ENCODE results near the gene RACGAP1. TPM values are rescaled to one million over a fixed set of nuclear protein-coding genes. Genes with fewer than 3 reads are reported as not detected.

The RACGAP1 gene
- total RNA-seq, 2 experiments from 2014 or later: 111 to 119 TPM

DNA sequence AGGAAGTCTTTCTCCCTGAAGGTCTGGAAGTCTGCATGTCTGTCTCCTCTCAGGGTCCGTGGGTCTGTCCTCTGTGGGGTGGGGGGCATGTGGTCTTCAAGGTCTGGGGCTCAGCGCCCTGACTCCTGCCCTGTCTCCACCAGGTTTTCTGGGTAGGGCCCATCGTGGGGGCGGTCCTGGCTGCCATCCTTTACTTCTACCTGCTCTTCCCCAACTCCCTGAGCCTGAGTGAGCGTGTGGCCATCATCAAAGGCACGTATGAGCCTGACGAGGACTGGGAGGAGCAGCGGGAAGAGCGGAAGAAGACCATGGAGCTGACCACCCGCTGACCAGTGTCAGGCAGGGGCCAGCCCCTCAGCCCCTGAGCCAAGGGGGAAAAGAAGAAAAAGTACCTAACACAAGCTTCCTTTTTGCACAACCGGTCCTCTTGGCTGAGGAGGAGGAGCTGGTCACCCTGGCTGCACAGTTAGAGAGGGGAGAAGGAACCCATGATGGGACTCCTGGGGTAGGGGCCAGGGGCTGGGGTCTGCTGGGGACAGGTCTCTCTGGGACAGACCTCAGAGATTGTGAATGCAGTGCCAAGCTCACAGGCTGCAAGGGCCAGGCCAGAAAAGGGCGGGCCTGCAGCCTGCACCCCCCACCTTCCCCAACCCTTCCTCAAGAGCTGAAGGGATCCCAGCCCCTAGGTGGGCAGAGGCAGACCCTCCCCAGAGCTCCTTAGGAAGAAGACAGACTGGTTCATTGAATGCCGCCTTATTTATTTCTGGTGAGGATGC lies 60.3 kb downstream of the RACGAP1 start:
- peaks cover 5% of the 10 kb centered on the region for H3K4me1 Mint-ChIP-seq
- no peak overlapping the region for H3K4me3 Mint-ChIP-seq
- H3K27ac Mint-ChIP-seq: no peak overlapping the region
- peaks cover 53% of the 10 kb centered on the region for H3K27me3 Mint-ChIP-seq
- H3K9me3 Mint-ChIP-seq: no peaks in the 10 kb centered on the region
- DNase-seq: no peak
- no peaks in the 10 kb centered on the region for H3K36me3 Mint-ChIP-seq

DNA sequence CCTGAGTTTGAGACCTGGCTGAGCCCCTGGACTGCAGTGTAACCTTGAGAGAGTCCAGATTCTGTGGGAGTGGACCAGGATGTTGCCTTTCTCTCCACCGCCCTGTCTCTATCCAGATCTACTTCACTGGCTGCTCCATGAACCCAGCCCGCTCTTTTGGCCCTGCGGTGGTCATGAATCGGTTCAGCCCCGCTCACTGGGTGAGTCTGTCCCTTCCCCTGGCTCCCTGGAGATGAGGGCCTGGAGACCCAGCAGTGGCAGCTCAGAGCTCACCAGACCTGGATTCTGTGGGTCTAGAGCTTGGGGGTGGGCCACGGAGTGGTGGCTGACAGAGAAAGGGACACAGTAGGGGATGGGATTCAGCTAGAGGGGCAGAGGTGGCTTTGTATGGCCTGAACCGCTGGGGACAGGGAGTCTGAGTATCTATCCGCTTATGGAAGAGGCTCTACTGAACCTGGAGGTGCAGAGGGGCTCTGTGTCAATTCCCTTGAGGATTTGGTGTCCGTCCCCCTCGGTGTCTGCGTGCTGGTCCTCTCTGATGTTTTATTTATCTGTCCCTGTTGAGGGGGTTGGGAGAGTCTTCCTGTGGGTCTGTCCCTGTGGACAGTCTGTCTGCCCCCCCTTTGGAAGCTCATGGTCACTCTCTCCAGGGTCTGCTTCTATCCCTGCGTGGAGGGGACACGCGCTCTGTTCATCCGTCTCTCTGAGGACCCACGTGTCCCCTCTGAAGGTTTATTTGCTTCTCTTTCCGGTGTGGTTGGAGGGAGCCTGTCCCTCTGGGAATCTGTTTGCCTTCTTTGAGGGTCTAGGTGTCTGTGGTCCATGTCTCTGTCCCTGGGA lies 61.1 kb downstream of the RACGAP1 start:
- H3K27ac Mint-ChIP-seq: no peak overlapping the region
- H3K4me1 Mint-ChIP-seq: peaks cover 5% of the 10 kb centered on the region
- H3K4me3 Mint-ChIP-seq: no peak overlapping the region
- no peaks in the 10 kb centered on the region for H3K9me3 Mint-ChIP-seq
- DNase-seq: no peak
- peaks cover 61% of the 10 kb centered on the region for H3K27me3 Mint-ChIP-seq
- no peaks in the 10 kb centered on the region for H3K36me3 Mint-ChIP-seq

DNA sequence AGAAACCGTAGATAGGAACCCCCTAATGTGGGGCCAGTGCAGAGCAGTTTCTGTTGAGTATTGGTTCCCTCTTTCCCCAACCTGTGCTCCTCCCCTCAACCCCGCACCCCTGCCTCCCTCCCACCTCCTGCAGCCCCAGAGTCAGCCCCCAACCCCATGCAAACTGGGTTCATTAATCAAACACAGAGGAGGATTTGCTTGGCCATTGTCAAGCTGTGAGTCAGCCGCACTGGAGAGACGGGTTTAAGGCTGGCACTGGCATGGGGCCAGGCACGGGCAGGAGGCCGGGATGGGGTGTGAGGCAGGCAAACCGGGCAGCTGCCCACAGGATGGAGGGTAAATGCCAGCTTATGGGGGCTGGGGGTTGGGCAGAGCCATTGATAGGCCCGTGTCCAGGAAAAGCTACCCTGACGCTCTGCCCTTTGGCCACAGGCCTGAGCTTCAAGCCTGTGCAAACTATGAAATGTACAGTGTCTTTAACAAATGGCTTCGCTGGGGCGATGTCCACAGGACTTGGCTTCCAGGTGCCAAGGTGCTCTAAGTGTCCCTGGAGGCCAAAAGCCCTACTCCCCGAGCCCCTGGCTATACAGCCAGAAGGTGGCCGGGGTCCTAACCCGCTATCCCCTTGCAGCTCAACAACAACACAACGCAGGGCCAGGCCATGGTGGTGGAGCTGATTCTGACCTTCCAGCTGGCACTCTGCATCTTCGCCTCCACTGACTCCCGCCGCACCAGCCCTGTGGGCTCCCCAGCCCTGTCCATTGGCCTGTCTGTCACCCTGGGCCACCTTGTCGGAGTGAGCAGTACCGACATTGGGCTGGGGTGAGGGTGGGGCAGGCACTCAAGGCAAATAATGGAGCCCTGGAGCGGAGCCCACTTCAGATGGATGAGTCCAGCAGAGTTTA lies 62.2 kb downstream of the RACGAP1 start:
- H3K4me3 Mint-ChIP-seq: no peak overlapping the region
- H3K27ac Mint-ChIP-seq: no peak overlapping the region
- no peak for DNase-seq
- H3K27me3 Mint-ChIP-seq: peaks cover 68% of the 10 kb centered on the region
- H3K9me3 Mint-ChIP-seq: no peaks in the 10 kb centered on the region
- H3K4me1 Mint-ChIP-seq: peaks cover 5% of the 10 kb centered on the region
- H3K36me3 Mint-ChIP-seq: no peaks in the 10 kb centered on the region

DNA sequence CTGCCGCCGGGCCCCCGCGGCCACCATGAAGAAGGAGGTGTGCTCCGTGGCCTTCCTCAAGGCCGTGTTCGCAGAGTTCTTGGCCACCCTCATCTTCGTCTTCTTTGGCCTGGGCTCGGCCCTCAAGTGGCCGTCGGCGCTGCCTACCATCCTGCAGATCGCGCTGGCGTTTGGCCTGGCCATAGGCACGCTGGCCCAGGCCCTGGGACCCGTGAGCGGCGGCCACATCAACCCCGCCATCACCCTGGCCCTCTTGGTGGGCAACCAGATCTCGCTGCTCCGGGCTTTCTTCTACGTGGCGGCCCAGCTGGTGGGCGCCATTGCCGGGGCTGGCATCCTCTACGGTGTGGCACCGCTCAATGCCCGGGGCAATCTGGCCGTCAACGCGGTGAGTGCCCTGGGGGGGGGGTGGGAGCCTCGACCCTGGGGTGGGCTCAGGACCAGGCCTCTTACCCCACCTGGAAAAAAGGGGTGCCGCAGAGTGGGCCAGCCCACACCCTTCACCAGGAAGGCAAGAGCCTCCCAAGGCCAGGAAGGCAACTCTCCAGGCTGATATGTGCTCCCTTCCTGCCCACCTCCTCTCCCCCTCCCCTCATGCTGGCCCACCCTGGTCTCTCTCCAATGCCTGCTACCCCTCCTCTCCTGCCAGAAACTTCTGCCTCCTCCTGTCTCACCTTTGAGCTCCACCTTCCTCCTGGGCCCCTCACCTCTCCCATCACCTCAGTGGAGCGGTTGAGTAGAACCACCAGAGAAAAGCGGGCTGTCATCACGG lies 63.1 kb downstream of the RACGAP1 start:
- H3K9me3 Mint-ChIP-seq: no peaks in the 10 kb centered on the region
- H3K27me3 Mint-ChIP-seq: peaks cover 75% of the 10 kb centered on the region
- H3K27ac Mint-ChIP-seq: no peak overlapping the region
- peaks cover 5% of the 10 kb centered on the region for H3K4me1 Mint-ChIP-seq
- H3K4me3 Mint-ChIP-seq: no peak overlapping the region
- DNase-seq: no peak
- no peaks in the 10 kb centered on the region for H3K36me3 Mint-ChIP-seq

DNA sequence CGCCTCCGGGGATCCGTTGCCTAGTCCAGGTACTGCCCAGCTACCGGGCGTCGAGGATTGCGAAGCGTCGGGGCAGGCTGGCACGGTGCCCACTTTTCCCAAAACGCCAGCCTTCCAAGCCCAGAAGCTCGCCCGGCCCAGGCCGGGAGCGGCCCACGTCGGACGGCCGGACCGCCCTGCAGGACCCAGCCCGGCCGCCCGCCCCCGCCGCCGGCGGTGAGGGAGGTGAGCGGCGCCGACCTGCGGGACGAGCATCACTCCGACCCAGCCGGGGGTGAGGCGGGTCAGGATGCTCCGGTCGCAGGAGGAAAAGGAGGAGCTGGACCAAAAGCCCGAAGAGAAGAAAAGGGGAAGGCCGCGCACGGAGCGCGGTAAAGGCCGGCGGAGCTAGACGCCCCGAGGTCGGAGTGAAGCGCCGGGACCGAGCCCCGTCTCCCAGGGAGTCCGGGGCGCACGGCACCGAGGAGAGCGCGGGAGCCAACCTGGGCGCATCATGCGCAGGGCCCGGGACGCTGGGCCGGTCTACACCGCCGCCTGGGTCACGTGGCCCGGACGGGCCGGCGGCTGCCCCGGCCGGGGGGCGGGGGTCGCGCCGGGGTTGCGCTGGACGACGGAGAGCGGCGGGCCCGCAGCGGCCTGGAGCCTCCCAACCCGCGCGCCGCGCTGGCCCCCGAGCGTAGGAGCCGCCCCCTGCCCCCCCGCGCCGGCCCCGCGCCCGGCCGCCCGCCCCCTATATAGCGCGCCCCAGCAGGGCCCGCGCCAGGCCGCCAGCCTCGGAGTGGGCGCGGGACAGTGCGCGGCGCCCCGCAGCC lies 64.0 kb downstream of the RACGAP1 start, which contains the start of gene AQP5:
Gene AQP5 (plus strand): TSS at position 762 of the 812 bp plus-strand sequence. CDS start 146 bp downstream, outside the sequence.
- Mint-ChIP-seq H3K4me1 (peaks cover 5% of the 10 kb centered on the region), H3K27me3 (peaks cover 80% of the 10 kb centered on the region), H3K4me3 (peak within 1 kb of the TSS; percentile 0), H3K9me3 (no peaks in the 10 kb centered on the region), H3K27ac (no peak within 1 kb of the TSS), H3K36me3 (no peaks in the 10 kb centered on the region)
- no peak for DNase-seq

DNA sequence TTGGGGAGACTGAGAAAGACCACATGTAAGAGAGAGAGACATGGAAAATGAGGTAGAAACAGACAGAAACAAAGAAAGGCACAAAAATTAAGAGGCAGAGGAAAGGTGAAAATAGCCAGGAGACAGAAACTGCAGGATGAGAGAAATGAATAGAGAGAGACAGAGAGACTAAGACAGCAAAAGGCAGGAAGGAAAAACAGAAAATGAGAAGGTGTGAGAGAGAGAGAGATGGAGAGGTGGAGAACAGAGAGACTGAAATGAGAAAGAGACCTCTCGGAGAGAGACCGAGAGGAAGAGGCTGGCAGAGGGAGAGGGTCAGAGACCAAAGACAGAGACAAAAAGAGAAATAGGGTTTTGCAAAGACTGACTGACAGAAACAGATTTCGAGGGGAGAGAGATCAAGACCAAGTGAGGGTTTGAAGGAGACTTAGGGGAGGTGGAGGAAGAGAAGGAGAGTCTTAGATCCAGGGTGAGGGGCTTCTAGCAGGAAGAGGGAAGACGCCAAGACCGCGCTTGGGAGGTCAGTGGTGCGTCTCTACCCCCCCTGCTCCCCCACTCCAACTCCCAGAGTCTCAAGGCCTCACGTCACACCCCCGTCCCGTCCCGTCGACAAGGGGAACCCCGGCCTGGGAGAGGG lies 64.7 kb downstream of the RACGAP1 start:
- H3K27ac Mint-ChIP-seq: no peak overlapping the region
- H3K4me1 Mint-ChIP-seq: peaks cover 5% of the 10 kb centered on the region

DNA sequence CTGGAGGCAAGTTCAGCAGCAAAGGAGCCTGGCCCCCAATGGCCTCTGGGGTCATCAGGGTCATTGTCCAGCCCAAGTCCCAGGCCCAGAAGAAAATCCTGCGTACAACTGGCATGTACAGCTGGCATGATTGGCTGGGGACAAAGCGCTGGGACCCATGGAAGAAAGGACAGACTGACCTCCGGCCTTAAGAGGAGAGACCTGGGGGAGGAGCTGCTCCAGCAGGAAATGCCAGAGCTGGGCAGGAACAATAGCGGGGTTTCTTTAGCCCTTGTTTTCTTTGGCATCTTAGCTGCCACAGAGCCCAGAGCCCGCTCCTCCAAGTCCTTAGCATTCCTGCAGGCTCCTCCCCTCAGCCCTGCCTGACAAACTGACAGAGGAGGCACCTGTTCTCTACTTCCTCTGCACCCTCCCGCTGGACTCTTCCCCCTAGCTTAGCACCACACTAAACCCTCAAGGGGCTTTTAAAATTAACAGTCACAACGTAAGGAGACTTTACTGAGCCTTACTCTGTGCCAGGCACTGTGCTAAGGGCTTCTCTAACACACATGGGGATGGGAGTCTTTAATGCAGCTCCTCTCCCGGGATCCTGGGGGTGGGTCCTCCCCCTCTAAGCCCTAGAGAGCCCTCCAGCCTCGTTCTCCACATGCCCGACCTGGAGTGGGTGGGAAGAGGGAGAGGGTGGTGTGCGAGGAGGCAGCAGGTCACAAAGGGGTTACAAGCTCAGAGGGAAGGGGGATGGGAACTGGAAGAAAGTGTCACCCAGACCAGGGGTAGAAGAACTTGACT lies 65.4 kb downstream of the RACGAP1 start:
- H3K4me1 Mint-ChIP-seq: peaks cover 5% of the 10 kb centered on the region
- H3K36me3 Mint-ChIP-seq: no peaks in the 10 kb centered on the region
- DNase-seq: no peak
- H3K4me3 Mint-ChIP-seq: peak overlapping the region; percentile 0
- peaks cover 79% of the 10 kb centered on the region for H3K27me3 Mint-ChIP-seq
- no peaks in the 10 kb centered on the region for H3K9me3 Mint-ChIP-seq
- no peak overlapping the region for H3K27ac Mint-ChIP-seq

More for the DNA sequence above, 64.7 kb downstream of the RACGAP1 start:
- H3K9me3 Mint-ChIP-seq: no peaks in the 10 kb centered on the region
- H3K36me3 Mint-ChIP-seq: no peaks in the 10 kb centered on the region
- H3K27me3 Mint-ChIP-seq: peaks cover 79% of the 10 kb centered on the region
- peak overlapping the region; percentile 0 for H3K4me3 Mint-ChIP-seq
- DNase-seq: no peak

DNA sequence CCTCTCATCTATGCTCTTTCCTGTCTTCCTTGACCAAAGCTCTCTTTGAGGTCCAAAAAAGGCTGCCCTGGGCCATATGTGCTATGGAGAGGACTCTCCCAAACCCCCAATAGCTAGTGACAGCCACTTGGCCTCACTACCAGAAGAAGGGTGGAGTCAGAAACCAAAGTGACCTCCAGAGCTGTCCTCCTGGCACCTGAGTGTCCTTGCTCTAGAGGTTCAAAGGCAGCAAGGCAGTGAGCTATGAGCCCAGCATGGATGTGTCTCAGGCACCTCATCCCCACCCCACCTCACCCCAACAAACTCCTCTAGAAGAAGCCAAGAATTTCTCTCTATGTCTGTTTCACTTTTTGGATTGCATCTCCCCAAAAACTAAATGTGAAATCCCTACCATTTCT lies 67.7 kb downstream of the RACGAP1 start:
- Mint-ChIP-seq H3K4me1 (peaks cover 5% of the 10 kb centered on the region), H3K9me3 (no peaks in the 10 kb centered on the region), H3K36me3 (no peaks in the 10 kb centered on the region), H3K27me3 (peaks cover 72% of the 10 kb centered on the region), H3K27ac (no peak overlapping the region), H3K4me3 (no peak overlapping the region)
- DNase-seq: no peak

DNA sequence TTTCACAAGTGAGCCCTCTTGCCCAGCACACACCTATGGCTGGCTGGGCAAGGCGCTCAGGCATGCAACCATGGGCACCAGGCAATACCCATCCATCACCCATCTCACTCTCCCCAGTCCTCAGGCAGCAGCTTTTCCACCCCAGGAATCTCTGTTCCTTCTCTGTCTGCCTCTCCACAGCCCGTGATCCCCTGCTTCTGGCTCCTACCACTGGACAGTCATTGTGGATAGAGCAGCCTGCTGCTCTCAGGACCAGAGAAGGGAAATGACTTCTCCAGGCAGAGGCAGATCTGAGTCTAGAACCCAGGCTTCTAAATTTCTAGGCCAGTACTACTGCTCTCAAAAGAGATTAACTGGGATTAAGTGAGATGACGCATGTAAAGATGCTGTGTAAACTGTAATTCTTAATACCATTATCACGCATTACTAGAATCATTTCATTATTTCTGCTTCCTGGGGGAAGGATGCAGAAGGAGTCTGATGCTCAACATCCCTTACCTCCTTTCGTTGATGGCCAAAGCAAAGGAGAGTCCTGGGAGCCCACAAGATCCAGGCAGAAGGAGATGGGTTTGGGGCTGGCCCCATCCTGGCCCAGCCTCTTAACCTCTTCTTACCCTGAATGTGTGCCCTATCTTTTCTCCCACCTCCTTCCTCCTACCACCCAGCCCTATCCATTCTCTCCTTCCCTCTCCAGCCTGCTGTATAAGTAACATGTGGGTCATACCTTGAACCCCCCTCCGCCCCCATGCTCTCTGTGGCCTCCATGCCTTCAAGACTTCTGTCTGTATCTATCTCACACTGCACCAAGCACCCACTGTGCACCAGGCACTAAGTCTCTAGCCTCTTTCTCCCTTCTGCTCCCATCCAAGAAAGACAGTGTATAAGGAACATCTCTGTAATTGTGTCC lies 68.4 kb downstream of the RACGAP1 start:
- DNase-seq: no peak
- Mint-ChIP-seq H3K36me3 (no peaks in the 10 kb centered on the region), H3K27me3 (peaks cover 66% of the 10 kb centered on the region)

DNA sequence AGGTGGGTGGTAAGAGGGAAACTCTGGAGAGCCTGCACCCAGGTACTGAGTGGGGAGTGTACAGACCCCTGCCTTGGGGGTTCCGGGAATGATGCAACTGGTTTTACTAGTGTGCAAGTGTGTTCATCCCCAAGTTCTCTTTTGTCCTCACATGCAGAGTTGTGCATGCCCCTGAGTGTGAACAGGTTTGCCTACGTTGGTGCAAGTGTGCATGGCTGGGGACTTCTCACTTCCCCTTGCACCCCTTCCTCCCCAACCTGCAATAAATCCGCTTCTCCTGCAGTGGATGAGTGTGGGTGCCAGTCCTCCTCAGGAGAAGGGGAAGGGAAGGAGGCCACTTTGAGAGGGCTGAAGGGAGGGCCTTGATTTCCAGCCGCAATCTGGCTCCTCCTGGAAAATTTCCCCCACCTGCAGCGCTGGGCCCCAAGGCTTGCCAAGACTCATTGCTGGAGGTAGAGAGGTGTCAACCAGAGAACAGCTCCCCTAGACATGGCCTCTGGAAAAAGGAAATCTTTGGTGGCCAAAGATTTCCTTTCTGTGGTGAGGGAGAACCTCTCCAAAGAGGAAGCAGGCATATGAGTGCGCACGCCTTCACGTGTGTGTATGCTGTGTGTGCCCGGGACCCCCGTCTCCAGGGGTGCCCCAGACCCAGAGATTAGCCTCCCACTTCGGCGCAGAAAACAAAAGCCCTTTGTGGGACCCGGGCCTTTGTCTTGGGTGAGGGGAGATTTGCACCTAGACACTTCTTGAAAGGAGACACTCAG lies 69.2 kb downstream of the RACGAP1 start:
- H3K36me3 Mint-ChIP-seq: no peaks in the 10 kb centered on the region
- H3K4me1 Mint-ChIP-seq: peaks cover 5% of the 10 kb centered on the region
- H3K27ac Mint-ChIP-seq: no peak overlapping the region
- DNase-seq: no peak
- H3K4me3 Mint-ChIP-seq: no peak overlapping the region
- H3K27me3 Mint-ChIP-seq: peaks cover 65% of the 10 kb centered on the region
- H3K9me3 Mint-ChIP-seq: no peaks in the 10 kb centered on the region

More for the DNA sequence above, 68.4 kb downstream of the RACGAP1 start:
- no peak overlapping the region for H3K4me3 Mint-ChIP-seq
- peaks cover 5% of the 10 kb centered on the region for H3K4me1 Mint-ChIP-seq
- no peaks in the 10 kb centered on the region for H3K9me3 Mint-ChIP-seq
- H3K27ac Mint-ChIP-seq: no peak overlapping the region

Data from activated naive CD8-positive, alpha-beta T cell treated with anti-CD3 and anti-CD28 coated beads for 36 hours (primary cell).